HG03159 (cell line): ENCODE measurements around the gene WWC1.

ENCODE experiments used
- ATAC-seq: cut with Tn5 transposase; IDR thresholded peaks from one replicate; pipeline ENCODE4 v1.9.1; 2021; ENCODE audit warnings: mild to moderate bottlenecking, moderate library complexity; ENCODE audit not compliant: unreplicated experiment

The WWC1 gene

DNA sequence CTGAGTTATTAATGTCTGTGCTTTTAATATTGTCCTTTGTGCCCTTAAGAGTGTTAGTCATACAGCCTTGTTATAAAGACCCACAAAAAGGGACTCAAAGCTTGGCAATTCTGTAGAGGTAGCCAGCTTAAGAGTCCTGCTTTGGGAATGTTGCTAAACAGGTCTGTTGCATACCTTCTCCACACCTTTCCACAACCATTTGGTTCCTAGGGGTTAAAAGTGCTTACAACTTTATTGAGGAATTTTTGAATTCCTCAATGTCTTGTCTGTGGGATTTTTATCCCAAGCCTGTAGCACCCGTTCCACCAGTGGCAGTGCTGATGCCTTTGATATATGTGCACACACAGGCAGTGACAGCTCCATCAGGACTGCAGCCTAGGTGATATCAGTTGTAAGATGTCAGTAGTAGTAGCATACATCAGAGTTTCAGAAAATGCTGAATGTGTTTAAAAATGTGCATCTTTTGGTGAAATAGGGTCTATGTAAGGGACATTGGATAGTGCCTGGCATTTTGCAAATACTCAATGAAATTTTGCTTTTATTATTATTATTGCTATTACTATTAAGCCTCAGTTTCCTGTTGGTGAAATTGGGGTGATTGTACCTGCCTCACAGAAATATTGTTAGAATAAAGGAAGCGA, 68.5 kb downstream of the WWC1 start:
- no peak for ATAC-seq

DNA sequence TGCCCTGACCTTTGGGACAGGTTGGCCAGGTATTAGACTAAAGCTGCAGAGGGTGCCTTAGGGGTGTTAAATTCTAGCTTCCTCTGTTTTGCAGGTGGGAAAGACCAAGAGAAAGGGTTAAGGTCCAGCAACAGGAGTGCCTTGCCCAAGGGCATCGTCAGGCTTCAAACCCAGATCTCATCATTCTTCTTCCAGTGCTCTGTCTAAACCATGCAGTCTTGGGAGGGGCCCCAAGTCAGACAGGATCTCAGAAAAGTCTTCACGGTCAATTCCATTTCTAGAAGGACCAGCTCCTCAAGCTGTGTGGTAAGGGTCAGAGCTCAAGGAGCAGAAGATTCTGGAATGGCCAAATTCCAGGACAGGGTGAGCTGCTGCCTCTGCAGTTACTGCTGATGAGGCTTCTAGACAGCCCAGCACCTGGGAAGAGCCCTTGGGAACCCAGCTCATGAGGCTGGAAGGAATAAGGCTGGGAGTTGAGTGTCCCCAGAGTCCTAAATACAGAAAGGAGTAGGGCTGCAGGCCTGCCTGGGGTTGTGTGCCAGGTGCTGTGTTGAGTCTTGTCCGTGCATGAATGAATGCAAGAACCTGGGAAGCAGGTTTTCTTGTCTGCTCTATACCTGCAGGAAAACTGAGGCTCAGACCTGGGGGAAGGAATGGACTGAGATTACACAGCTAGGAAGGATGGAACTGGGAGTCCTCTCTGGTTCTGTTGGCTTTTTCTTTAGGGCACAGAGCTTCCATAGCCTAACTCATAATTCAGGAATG, 69.3 kb downstream of the WWC1 start:
- ATAC-seq: no peak

- ATAC-seq: no peak
These were observed 70.8 kb downstream of the WWC1 start for GRCh38 chr5:168362097-168362885.

DNA sequence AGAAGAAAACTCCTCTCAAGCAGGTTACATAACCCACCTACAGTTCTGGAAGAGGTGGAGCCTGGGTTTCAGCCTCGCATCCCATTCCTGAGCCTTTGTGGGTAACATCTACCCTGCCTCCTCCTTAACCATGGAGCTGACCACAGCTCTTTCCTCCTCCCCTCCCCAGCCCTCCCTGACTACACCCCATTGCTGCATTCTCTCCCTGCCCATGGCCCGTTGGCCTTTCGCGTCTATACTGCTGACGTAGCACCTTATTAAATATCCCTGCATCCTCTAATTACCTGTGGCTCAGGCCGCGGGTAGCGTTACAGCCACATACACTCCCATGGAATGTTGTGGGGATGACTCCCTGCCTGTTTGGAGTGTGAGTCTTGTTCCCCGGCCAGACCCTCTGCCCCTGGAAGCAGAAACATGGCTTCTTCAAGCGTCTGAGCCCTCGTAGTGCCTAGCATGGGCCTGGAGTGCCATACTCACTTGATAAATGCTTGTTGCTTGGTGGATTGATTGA, 72.8 kb downstream of the WWC1 start:
- no peak for ATAC-seq

DNA sequence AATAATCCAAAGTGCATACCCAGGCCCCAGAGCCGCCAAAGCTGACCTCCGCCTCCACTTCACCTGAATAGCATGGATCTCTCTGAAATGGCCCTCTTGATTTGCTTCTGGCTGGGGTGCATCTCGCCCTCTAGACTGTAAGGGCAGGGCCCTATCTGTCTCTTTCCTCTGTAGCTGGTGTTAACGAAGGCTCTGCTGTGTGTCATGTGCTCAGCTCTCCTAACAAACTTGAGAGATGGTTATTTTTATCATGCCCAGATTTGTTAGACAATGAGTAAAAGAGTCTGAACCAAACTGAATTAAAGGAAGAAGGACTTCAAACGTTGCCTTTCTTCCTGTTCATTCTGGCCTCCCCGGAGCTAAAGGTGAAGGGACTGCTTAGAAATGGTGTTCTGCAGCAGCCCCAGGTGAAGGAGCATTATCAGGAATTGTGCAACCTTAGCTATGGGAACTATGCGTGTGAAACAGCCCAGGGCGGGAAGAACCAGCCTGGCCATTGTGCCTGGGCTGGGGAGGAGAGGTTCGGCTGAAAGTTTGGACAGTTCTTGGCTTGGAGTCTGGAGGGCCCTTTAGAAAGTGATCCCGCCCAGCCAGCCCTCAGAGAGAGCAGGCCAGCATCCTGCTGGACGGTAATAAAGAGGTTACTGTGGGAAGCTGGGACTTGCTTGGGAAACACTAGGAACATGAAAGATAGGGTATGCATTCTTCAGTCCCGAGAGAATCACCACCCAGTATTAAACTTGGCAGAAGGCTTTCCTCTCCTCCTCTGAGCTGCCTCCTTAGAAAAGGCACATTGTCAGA, 73.5 kb downstream of the WWC1 start:
- ATAC-seq: no peak

DNA sequence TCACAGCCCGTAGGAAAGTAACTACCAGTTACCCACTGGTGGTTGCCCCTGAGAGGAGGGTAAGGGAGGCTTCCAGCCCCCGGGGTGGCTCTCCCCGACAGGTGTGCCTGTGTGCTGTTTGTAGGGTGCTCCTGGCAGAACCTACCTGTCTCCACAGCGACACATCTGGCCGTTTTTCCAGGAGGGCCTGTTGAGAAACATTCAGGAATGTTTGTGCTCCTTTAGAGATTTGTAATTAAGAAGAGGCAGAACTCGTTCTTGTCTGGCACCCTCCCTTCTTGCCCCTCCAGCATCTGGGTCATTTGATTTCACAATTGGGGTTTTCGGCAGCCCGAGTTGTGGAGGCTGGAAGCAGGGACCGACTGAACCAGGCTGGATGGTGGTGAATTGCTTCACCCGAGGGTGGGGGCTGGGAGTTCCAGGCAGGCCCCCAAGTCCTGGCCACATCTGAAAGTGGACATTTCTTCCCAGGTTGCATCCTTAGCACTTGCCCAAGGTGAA, 74.2 kb downstream of the WWC1 start:
- no peak for ATAC-seq

DNA sequence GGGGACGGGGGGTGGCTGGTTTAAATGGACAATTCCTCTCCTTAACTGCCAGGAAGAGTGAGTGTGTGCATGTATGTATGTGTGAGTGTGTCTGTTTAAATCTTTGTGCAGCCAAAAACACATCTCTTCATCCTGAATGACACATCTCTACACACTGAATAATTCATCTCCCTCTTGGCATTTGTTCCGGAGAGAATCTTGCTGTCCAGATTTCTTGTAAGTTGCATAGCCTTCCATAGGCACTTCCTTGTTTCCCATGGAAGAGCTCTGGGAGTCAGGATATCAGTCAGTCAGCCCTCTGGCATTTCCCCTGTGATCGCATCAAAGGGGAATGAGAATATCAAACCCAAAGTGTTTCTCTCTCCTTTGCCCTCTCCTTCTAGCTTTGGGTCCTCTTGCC, 74.7 kb downstream of the WWC1 start:
- ATAC-seq: no peak

DNA sequence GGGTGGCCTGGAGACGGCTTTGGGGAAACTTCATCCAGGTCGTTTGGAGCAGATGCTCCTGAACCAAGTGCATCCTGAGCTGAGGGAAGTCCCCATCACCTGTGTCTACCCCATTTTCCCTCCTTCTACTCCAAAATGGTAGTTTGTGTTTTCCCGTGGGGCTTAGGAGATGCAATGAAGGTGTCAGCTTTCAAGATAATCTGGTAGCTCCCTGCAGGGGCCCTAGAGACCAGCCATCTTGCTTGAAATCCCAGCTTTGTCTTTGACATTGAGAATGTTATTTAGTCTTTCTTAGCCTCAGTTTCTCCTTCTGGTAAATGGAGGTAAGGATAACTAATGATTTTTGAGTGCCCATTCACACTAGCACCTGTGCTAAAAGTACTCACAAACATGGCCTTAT, 77.4 kb downstream of the WWC1 start:
- no peak for ATAC-seq

DNA sequence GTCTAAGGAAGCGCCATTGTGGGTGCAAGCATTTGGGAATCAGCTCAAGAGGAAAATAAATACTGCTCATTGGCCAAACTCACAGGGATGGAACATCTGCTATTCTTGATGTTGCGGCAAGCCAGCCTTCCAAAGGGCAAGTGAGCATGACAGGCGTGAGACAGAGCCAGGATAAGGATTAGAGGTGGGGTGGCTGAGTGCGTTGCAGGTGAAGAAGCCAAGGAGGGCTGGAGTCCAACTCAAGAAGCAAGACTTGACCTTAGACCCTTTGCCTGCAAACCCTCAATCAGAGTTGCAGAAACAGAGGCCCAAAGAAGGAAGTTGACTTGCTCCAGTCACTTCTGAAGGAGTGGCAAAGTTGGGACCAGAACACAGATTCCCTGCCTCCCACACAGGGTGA, 79.4 kb downstream of the WWC1 start:
- no peak for ATAC-seq

DNA sequence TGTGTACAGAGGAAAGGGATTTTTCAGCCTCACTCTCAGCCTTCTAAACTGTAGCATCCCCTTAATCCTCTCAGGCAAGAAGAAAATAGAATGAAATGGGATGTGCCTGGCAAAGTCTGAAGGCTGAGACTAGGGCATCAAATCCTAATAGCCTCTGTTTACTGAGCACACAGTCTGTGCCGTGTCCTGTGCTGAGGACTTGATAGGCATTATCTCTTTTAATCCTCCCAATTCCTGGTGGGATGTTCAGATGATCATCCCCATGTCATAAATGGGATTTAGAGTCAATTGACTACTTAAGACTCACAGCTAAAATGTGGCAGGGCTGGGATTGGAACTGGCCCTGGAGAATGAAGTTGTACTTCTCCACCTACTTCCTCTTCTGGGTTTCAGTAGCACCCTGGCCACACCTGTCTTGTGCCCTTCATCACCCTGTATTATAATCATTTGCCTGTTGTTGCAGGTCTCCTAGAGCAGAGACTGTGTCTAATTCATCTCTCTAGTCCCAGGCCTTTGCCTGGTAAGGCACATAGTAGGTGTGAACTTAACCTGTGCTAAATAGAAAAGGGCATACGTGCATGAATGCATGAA, 81.0 kb downstream of the WWC1 start:
- peak; percentile 80 for ATAC-seq

DNA sequence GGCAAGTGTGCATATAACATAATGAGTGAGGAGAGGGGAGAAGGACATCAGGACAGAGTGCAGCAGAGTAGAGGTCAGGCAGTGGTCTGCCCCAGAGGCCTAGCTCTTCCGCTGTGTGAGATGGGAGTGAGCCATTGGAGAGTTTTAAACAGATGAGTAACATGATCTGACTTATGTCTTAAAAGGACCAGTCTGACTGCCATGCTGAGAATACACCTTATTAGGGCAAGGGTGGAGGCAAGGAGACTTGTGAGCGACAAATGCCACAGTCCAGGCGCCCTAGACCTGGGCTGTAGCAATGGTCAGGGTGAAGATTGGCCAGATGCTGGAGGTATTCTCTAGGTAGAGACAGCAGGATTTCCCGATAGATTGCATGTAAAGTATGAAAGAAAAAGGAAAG, 83.1 kb downstream of the WWC1 start:
- ATAC-seq: no peak

DNA sequence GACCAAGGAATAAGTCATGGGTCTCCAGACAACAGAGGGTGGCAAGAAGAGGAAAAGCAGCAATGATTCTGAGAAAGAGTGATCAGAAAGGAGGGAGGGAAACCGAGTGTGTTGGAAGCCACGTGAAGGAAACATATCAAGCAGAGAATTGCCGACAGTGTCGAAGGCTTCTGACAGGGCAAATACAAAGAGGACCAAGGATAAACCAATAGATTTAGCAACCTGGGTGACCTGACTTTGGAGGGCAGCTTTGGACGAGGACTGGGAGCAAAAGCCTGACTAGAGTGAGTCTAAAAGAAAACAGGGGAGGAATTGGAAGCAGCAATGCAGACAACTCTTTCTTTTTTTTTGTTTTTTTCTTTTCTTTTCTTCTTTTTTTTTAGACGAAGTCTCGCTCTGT, 83.8 kb downstream of the WWC1 start:
- ATAC-seq: no peak

GRCh38 chr5:168377525-168377924, 86.1 kb downstream of the WWC1 start:
- no peak for ATAC-seq

GRCh38 chr5:168378741-168379140, 87.3 kb downstream of the WWC1 start:
- ATAC-seq: no peak

DNA sequence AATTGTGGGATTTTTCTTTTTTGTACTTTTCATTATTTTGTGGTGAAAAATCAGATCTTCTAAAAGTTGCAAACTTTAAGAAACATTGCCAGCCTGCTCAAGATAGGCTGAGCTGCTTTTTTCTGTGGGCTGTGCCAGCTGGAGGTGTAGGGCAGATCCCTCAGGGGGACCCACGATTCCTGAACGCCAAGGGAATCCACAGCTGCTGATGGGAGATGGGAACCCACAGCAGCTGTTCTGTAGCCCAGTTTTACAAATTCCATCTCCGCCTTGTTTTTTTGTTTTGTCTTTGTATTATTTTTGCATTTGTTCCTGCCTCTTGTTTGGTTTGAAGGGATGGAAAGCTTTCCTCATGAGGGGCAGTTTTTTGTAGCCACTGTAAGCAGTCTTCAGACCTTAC, 91.0 kb downstream of the WWC1 start:
- no peak for ATAC-seq

DNA sequence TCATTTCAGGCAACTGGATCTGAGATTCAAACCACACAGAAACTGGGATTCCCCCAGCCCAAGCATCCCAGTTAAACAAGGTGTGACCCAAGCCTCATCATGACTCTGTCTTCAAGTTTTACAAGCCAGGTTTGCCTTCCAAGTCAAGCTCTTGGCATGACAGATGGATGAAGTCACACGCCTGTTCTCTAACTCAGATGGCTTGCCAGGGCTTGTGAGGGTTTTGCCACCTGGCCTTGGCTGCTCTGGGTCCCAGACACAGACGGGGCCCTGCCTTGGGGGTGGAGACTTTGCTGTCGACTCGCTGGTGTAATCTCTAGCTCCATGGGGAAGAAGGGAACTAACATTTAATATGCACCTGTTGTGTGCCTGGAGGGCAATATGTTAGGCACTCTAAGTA, 99.0 kb downstream of the WWC1 start:
- ATAC-seq: no peak

- ATAC-seq: no peak
These were observed 102.3 kb downstream of the WWC1 start for GRCh38 chr5:168393773-168394172.

DNA sequence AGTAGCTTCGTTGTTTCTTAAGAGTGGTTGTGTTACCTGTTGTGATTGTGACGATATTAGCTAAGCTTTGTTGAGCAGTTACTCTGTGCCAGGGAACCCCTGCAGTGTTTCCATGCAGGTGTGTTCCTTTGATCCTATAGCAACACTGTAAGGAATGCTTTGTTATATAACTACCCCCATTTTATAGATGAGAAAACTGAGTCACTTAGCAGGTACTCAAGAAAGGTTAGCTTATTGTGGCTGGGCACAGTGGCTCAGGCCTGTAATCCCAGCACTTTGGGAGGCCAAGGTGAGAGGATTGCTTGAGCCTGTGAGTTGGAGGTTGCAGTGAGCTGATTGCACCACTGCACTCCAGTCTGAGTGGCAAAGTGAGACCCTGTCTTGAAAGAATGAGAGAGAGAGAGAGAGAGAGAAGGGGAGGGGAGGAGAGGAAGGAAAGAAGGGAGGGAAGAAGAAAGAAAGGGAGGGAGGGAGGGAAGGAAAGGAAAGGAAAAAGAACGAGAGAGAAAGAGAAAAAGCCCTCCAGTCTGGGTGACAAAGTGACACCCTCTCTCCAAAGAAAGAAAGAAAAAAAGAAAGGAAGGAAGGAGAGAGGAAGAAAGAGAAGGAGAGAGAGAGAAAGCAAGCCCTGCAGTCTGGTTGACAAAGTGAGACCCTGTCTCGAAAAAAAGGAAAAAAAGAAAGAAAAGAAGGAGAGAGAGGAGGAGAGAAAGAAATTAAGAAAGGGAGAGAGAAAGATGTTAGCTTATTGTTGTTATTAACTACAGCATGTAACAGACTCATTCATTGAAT, 109.2 kb downstream of the WWC1 start:
- no peak for ATAC-seq

DNA sequence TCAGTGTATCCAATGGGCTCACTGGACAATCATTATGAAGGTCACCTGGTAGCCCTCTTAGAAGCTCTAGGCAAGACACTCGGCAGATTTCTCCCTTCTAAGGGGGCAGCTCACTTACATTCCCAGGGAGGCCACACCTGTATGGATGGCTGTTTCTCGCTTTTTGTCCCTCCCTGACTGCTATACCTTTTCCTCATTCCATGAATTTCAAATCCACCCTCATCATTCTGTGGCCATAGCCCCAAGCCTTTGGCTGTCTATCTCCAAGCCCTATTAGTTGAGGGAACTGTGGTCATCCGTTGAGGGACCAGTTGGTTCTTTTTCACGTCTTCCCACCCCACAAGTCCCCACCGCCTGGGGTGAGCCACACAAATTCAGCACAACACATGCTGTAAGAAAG, 109.8 kb downstream of the WWC1 start:
- no peak for ATAC-seq

DNA sequence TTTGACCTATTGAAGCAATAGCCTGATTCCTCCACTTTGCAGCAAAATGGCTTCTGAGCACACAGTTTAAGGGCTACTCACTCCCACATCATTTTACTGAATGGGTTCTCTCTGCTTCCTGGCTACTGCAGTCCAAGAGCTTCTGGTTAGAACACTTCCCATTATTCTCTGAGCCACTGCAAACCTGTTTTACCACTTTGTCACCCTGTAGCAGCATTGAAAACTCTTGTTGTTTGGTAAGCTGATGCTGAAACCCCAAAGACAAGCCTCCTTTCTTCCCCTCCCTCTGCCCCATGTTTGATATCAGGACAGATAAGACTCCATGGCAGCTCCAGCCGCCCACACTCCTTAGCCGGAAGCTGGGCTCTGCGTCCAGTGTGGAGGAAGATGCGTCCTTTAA, 110.4 kb downstream of the WWC1 start:
- no peak for ATAC-seq
